Measurements from ENCODE around the gene B3GNT5.

Gene B3GNT5, protein sequence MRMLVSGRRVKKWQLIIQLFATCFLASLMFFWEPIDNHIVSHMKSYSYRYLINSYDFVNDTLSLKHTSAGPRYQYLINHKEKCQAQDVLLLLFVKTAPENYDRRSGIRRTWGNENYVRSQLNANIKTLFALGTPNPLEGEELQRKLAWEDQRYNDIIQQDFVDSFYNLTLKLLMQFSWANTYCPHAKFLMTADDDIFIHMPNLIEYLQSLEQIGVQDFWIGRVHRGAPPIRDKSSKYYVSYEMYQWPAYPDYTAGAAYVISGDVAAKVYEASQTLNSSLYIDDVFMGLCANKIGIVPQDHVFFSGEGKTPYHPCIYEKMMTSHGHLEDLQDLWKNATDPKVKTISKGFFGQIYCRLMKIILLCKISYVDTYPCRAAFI

DNA sequence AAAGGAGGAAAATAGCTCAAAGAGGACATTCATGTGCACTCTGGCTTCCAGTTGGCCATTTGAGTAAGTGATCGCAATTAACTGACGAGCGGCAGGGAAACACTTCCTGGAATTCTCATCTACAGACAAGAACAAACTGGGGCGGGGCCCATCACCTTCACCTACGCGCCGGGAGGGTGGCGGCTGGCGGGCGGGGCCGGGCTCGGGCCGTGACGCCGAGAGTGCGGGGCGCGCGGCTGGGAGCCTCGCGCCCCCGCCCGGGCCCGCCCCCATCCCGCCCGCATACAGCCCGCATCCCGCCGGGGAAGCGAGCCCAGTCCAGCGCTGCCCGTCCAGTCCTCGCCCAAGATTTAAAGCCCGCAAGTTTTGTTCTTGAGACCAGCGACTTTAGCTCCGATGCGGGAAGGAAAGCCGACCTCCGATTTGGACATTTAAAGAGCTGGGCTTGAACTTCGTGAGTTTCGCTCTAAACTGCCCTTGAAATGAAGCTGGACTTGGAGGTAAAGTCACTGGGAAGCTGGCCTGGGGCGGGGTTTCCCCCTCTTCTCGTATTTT is at the start of gene B3GNT5:
TSS of gene B3GNT5 (plus strand) at position 281 of the 555 bp plus-strand sequence. CDS start 16,546 bp downstream, outside the sequence.
- Histone ChIP-seq H3K36me3 (ENCODE audit: insufficient read depth, low read length) (no peaks in the 10 kb centered on the region), H3K9me3 (ENCODE audit: low read length) (no peaks in the 10 kb centered on the region), H3K27ac (ENCODE audit: low read depth, low read length) (peak within 1 kb of the TSS; percentile 59), H3K27me3 (ENCODE audit: control insufficient read depth in 1 of 2, insufficient read depth in 2 of 2, low read length in 2 of 2) (peaks cover 0 to 5% of the 10 kb centered on the region in 2 donors), H3K4me1 (ENCODE audit: insufficient read depth, low read length) (peaks cover 4% of the 10 kb centered on the region), H3K4me3 (ENCODE audit: low read depth in 1 of 2, low read length in 2 of 2) (peak within 1 kb of the TSS; percentile 80 to 81), H3K9ac (ENCODE audit: low read length) (peak within 1 kb of the TSS; percentile 28)

DNA sequence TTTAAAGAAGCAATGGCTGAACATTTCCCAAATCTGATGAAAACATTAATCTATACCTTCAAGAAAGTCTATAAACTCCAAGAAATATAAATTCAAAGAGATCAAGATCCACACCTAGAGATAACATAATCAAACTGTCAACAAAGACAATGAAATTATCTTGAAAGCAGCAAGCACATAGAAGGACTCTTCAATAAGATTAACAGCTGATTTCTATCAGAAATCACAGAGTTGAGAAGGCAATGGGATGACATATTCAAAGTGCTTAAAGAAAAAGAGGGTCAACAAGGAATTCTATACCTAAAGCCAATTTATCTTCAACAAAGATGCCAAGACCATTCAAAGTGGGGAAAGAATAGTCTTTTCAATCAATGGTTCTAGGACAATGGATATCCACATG is 49.4 kb upstream of the B3GNT5 start:
- Histone ChIP-seq H3K9me3 (ENCODE audit: low read length) (peaks cover 5% of the 10 kb centered on the region), H3K4me1 (ENCODE audit: insufficient read depth, low read length) (no peaks in the 10 kb centered on the region), H3K27ac (ENCODE audit: low read depth, low read length) (no peak overlapping the region), H3K9ac (ENCODE audit: low read length) (no peak overlapping the region), H3K36me3 (ENCODE audit: insufficient read depth, low read length) (no peaks in the 10 kb centered on the region), H3K4me3 (ENCODE audit: low read depth in 1 of 2, low read length in 2 of 2) (no peak overlapping the region), H3K27me3 (ENCODE audit: control insufficient read depth in 1 of 2, insufficient read depth in 2 of 2, low read length in 2 of 2) (no peaks in the 10 kb centered on the region)

DNA sequence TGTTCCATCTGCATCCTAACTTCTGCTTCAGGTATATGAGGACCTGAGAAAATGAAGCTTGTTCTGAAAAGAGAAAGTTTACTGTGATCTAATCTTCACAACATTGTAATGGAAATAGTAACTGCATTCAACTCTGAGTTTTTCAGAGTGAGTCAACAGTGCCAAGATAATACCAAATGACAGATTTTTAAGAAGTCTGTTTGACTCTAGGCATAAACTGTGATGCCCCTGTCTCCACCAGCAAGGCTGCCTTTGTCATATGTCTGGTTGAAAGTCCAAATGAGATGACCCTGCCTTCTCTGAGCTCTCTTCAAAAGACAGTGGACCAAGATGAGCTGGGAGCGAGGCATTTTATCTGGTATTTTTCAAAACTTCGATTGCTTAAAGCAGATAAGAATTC is 44.8 kb upstream of the B3GNT5 start:
- Histone ChIP-seq H3K9me3 (ENCODE audit: low read length) (peaks cover 5% of the 10 kb centered on the region), H3K4me3 (ENCODE audit: low read depth in 1 of 2, low read length in 2 of 2) (no peak overlapping the region)

DNA sequence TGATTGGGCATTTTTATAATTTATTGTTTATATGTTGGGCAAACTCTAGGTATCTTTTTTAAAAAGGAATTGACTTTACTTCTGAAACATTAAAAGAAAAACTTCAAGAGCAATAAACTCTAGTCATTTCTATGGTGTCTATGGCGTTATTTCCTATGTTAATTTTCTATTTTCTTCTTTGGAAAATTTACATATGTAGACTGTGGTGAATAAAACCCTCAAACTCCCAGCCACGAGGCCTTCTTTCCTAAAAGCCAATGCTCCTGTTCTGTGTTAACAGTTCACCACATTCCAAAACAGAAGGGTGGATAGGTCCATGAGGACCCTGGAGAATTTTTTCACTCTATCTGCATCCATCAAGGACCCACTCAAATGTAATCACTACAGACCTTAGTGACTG is 44.3 kb upstream of the B3GNT5 start:
- no peak overlapping the region for H3K4me3 ChIP-seq (ENCODE audit: low read depth in 1 of 2, low read length in 2 of 2)
- peaks cover 2% of the 10 kb centered on the region for H3K9me3 ChIP-seq (ENCODE audit: low read length)
- no peaks in the 10 kb centered on the region for H3K27me3 ChIP-seq (ENCODE audit: control insufficient read depth in 1 of 2, insufficient read depth in 2 of 2, low read length in 2 of 2)
- no peak overlapping the region for H3K9ac ChIP-seq (ENCODE audit: low read length)
- no peaks in the 10 kb centered on the region for H3K36me3 ChIP-seq (ENCODE audit: insufficient read depth, low read length)
- no peak overlapping the region for H3K27ac ChIP-seq (ENCODE audit: low read depth, low read length)
- no peaks in the 10 kb centered on the region for H3K4me1 ChIP-seq (ENCODE audit: insufficient read depth, low read length)

More for the DNA sequence above, 44.8 kb upstream of the B3GNT5 start:
- Histone ChIP-seq H3K36me3 (ENCODE audit: insufficient read depth, low read length) (no peaks in the 10 kb centered on the region), H3K9ac (ENCODE audit: low read length) (no peak overlapping the region), H3K27me3 (ENCODE audit: control insufficient read depth in 1 of 2, insufficient read depth in 2 of 2, low read length in 2 of 2) (no peaks in the 10 kb centered on the region), H3K27ac (ENCODE audit: low read depth, low read length) (no peak overlapping the region), H3K4me1 (ENCODE audit: insufficient read depth, low read length) (no peaks in the 10 kb centered on the region)

DNA sequence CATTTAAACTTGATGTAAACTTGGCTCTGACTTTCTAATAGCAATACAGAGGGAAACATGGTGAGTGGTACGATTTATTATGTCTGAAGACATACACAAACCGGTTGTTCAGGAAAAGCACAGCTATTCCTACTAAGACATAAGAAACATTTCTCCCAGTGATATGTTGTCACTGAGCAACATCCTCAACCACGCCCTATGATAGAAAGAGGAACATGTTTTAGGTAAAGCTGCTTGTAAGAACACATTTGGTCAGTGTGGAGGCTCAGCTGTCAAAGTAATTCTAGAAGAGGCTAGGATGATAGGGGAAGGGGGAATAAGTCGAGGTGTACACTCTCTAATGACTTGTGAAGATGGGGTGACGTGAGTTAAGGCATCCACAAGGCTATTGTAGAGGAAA is 42.7 kb upstream of the B3GNT5 start:
- Histone ChIP-seq H3K27me3 (ENCODE audit: control insufficient read depth in 1 of 2, insufficient read depth in 2 of 2, low read length in 2 of 2) (no peaks in the 10 kb centered on the region), H3K36me3 (ENCODE audit: insufficient read depth, low read length) (no peaks in the 10 kb centered on the region), H3K9ac (ENCODE audit: low read length) (no peak overlapping the region), H3K27ac (ENCODE audit: low read depth, low read length) (no peak overlapping the region), H3K9me3 (ENCODE audit: low read length) (no peaks in the 10 kb centered on the region), H3K4me3 (ENCODE audit: low read depth in 1 of 2, low read length in 2 of 2) (no peak overlapping the region), H3K4me1 (ENCODE audit: insufficient read depth, low read length) (no peaks in the 10 kb centered on the region)

DNA sequence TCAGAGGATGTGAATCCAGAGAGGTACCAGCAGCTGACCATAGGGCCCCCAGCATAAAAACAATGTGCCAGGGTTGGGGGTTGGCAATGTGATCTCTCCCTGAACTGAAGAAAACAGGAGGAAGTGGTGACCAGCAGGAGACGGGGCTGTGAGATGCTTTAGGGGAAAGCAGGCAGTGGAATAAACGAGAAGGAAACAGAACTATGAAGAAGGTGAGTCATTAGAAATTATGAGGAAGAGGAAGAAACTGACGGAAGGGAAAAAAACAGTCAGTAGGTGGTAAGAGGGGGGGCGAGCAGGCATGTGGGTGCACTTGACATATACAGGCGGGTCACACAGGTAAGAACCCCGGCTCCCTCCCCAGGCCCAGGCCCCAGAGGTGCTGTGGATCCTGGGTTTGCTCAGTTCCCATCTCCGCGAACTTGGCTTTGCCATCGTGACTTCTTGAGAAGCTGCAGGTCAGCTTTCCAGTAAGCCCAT is 42.2 kb upstream of the B3GNT5 start:
- H3K4me3 ChIP-seq (ENCODE audit: low read depth in 1 of 2, low read length in 2 of 2) = no peak overlapping the region
- no peaks in the 10 kb centered on the region for H3K36me3 ChIP-seq (ENCODE audit: insufficient read depth, low read length)
- no peak overlapping the region for H3K27ac ChIP-seq (ENCODE audit: low read depth, low read length)
- H3K27me3 ChIP-seq (ENCODE audit: control insufficient read depth in 1 of 2, insufficient read depth in 2 of 2, low read length in 2 of 2) = no peaks in the 10 kb centered on the region
- no peaks in the 10 kb centered on the region for H3K4me1 ChIP-seq (ENCODE audit: insufficient read depth, low read length)
- H3K9me3 ChIP-seq (ENCODE audit: low read length) = no peaks in the 10 kb centered on the region
- H3K9ac ChIP-seq (ENCODE audit: low read length) = no peak overlapping the region

DNA sequence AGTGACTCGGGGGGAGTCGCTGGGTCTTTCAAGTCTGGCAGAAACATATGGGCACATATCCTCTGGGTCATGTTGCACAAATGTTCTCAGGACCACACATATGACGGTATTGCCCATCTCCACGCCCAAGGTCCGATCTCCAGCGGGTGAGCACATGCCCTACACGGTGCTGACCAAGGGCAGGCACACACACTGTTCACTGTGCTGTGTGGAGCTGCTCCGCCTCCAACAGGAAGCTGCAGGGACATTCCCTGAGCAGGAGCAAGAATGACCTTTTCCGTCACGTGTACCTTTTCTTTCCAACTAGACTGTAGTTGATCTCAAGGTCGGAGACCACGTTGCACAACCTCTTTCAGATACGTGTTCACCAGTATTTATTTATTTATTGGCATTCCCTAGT is 41.7 kb upstream of the B3GNT5 start:
- no peaks in the 10 kb centered on the region for H3K36me3 ChIP-seq (ENCODE audit: insufficient read depth, low read length)
- H3K4me3 ChIP-seq (ENCODE audit: low read depth in 1 of 2, low read length in 2 of 2) = no peak overlapping the region
- H3K9me3 ChIP-seq (ENCODE audit: low read length) = no peaks in the 10 kb centered on the region
- H3K27ac ChIP-seq (ENCODE audit: low read depth, low read length) = no peak overlapping the region
- no peaks in the 10 kb centered on the region for H3K27me3 ChIP-seq (ENCODE audit: control insufficient read depth in 1 of 2, insufficient read depth in 2 of 2, low read length in 2 of 2)
- H3K9ac ChIP-seq (ENCODE audit: low read length) = no peak overlapping the region
- no peaks in the 10 kb centered on the region for H3K4me1 ChIP-seq (ENCODE audit: insufficient read depth, low read length)

DNA sequence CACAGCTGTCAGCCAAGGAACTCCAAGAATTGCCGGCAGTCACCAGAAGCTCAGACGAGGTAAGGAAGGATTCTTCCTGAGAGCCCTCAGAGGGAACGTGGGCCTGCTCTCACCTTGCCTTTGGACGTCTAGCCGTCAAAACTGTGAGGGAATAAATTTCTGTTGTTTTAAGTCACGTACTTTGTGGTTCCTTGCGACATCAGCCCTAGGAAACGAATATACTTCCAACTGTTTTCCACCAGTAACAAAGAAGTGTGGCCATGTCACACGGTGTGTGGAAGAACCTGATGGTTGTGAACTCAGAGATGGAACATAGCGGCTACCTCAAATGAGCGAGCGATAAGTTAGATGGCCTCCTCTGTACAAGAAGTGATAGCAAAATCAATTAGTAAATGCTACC is 41.0 kb upstream of the B3GNT5 start:
- Histone ChIP-seq H3K4me1 (ENCODE audit: insufficient read depth, low read length) (no peaks in the 10 kb centered on the region), H3K27ac (ENCODE audit: low read depth, low read length) (no peak overlapping the region), H3K27me3 (ENCODE audit: control insufficient read depth in 1 of 2, insufficient read depth in 2 of 2, low read length in 2 of 2) (no peaks in the 10 kb centered on the region), H3K4me3 (ENCODE audit: low read depth in 1 of 2, low read length in 2 of 2) (no peak overlapping the region), H3K9me3 (ENCODE audit: low read length) (no peaks in the 10 kb centered on the region), H3K9ac (ENCODE audit: low read length) (no peak overlapping the region), H3K36me3 (ENCODE audit: insufficient read depth, low read length) (no peaks in the 10 kb centered on the region)

DNA sequence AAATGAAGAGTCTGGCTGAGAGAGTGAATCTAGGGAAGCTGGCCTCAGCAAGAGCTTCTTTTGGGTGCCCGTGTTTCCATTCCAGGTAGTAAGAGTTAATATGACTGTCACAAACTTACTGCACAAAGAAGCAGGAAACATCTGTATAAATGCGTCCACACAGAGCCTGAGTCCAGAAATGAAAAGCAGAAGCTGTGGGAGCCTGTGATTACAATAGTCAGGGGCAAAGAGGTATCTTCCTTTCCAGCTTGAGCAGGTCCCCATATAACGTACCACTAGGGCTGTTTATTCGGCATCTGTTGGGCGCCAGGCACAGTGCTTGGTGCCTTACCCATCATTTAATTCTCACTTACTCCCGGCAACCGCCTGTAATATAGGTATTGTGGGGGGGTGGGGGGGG is 40.5 kb upstream of the B3GNT5 start:
- Histone ChIP-seq H3K9ac (ENCODE audit: low read length) (no peak overlapping the region), H3K27ac (ENCODE audit: low read depth, low read length) (no peak overlapping the region), H3K4me3 (ENCODE audit: low read depth in 1 of 2, low read length in 2 of 2) (no peak overlapping the region), H3K27me3 (ENCODE audit: control insufficient read depth in 1 of 2, insufficient read depth in 2 of 2, low read length in 2 of 2) (no peaks in the 10 kb centered on the region), H3K4me1 (ENCODE audit: insufficient read depth, low read length) (no peaks in the 10 kb centered on the region), H3K36me3 (ENCODE audit: insufficient read depth, low read length) (no peaks in the 10 kb centered on the region), H3K9me3 (ENCODE audit: low read length) (no peaks in the 10 kb centered on the region)

DNA sequence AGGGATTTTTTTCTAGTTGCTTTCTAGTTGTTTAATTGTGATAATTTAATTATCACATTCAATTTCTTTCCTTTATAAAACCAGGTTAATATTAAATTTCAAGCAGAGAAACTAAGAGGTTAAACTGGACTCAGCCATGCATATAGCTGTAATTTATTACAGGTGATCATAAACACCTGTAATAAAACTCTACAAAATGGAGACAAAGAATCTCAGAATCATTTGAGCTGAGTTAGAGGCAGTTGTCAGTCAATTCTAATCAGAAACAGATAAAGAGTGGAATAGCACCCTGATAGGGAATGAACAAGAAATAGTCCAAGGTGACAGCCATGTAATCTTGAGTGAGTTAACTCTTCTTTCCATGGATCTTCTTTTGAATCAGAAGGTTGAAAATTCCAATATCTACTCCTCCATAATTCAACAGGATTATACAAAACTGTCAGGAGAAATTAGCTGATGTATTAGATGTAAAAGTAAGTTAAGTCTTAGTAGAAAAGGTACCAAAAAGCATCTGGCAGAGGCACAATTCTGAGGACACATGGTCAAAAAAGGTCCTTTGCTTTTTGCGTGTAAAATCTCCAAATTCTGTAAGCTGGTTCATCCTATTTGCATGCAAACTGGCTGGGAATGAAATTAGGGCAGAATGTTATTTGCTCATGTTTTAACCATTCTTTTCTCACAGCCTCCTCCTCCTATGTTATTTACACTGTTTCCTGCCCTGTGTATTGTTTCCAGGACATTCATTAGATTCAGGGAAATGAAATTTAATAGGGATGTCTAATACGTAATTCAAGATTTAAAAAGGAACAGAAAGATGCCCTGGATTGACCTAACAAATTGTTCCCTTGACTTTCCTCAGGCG is 39.4 kb upstream of the B3GNT5 start:
- Histone ChIP-seq H3K9me3 (ENCODE audit: low read length) (no peaks in the 10 kb centered on the region), H3K27ac (ENCODE audit: low read depth, low read length) (no peak overlapping the region), H3K4me3 (ENCODE audit: low read depth in 1 of 2, low read length in 2 of 2) (no peak overlapping the region), H3K27me3 (ENCODE audit: control insufficient read depth in 1 of 2, insufficient read depth in 2 of 2, low read length in 2 of 2) (no peaks in the 10 kb centered on the region), H3K4me1 (ENCODE audit: insufficient read depth, low read length) (no peaks in the 10 kb centered on the region), H3K36me3 (ENCODE audit: insufficient read depth, low read length) (no peaks in the 10 kb centered on the region), H3K9ac (ENCODE audit: low read length) (no peak overlapping the region)

DNA sequence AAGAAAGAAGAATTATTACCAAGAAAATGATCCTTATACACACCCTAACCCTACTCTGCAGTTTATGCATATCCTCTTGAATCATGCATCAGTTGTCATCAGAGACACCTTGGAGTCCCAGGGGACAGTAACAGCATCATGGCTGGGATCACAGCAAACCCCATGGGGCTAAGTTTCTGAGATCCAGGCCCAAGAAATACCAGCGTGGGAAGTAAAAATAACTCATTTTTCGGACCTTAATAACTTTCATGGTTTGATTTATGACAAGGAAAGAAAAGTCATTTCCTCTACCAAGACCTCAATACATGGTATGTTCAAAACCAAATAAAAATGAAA is 38.8 kb upstream of the B3GNT5 start:
- H3K4me1 ChIP-seq (ENCODE audit: insufficient read depth, low read length) = no peaks in the 10 kb centered on the region
- H3K4me3 ChIP-seq (ENCODE audit: low read depth in 1 of 2, low read length in 2 of 2) = no peak overlapping the region
- H3K36me3 ChIP-seq (ENCODE audit: insufficient read depth, low read length) = no peaks in the 10 kb centered on the region
- no peak overlapping the region for H3K27ac ChIP-seq (ENCODE audit: low read depth, low read length)
- no peaks in the 10 kb centered on the region for H3K27me3 ChIP-seq (ENCODE audit: control insufficient read depth in 1 of 2, insufficient read depth in 2 of 2, low read length in 2 of 2)
- no peak overlapping the region for H3K9ac ChIP-seq (ENCODE audit: low read length)
- H3K9me3 ChIP-seq (ENCODE audit: low read length) = no peaks in the 10 kb centered on the region
